IPS-11a (cell line): Measurements from ENCODE around the gene NUP35.

Experiments used
- H3K4me3 ChIP-seq: one replicate; pipeline ENCODE4 v1.5.1; 2013; ENCODE audit warnings: low read depth, low read length, control low read depth

Gene NUP35

GRCh38 chr2:183207110-183207509 is 82.9 kb downstream of the NUP35 start:
- H3K4me3 ChIP-seq: no peak overlapping the region

GRCh38 chr2:183209395-183210028 is 85.3 kb downstream of the NUP35 start:
- no peak overlapping the region for H3K4me3 ChIP-seq
